ENCODE results near the gene KLF11.

DNA sequence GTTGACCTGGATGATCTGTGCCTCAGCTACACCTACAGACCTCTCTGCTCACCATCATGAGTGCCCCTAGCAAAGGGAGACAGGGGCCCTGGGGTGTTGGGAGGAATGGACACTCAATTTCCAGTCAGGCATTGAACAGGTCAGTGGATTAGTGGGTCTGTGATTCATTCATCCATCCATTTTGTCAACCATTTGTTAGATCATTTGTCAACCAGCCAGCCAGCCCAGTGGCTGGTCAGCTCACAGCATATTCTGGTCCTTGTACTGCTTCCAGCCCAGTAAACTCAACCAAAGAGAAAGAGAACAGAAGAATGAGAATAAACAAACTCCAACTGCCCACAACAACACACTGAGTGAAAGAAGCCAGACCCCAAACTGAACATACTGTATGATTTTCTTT, 4.6 kb upstream of the KLF11 start:
- TF ChIP-seq, protein P1, sequence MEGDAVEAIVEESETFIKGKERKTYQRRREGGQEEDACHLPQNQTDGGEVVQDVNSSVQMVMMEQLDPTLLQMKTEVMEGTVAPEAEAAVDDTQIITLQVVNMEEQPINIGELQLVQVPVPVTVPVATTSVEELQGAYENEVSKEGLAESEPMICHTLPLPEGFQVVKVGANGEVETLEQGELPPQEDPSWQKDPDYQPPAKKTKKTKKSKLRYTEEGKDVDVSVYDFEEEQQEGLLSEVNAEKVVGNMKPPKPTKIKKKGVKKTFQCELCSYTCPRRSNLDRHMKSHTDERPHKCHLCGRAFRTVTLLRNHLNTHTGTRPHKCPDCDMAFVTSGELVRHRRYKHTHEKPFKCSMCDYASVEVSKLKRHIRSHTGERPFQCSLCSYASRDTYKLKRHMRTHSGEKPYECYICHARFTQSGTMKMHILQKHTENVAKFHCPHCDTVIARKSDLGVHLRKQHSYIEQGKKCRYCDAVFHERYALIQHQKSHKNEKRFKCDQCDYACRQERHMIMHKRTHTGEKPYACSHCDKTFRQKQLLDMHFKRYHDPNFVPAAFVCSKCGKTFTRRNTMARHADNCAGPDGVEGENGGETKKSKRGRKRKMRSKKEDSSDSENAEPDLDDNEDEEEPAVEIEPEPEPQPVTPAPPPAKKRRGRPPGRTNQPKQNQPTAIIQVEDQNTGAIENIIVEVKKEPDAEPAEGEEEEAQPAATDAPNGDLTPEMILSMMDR (conservative IDR thresholded peaks at IDR 0.05 in 1 of 2, IDR thresholded peaks at IDR 0.05 in 1 of 2; ENCODE audit: low read depth in 1 of 2, low read length in 2 of 2), result no peak
- TF ChIP-seq EZH2 (IDR thresholded peaks at IDR 0.05; ENCODE audit: low read length, missing control alignments), result no peak
